ENCODE results near the gene TAGLN.

The TAGLN gene

GRCh38 chr11:117199053-117199915, at the start of gene TAGLN:
TAGLN (plus strand) TSS chr11:117199370; CDS start chr11:117203014, 3,644 bp downstream.
- no peak for DNase-seq (ENCODE audit: low spot score)

- no peak for DNase-seq (ENCODE audit: low spot score)
Measured at GRCh38 chr11:117152066-117152465, 47.1 kb upstream of the TAGLN start.

- no peak for DNase-seq (ENCODE audit: low spot score)
Measured at GRCh38 chr11:117154468-117154867, 44.7 kb upstream of the TAGLN start.

GRCh38 chr11:117157507-117157906, 41.7 kb upstream of the TAGLN start:
- DNase-seq (ENCODE audit: low spot score) = no peak

GRCh38 chr11:117159892-117160291, 39.3 kb upstream of the TAGLN start:
- no peak for DNase-seq (ENCODE audit: low spot score)

DNA sequence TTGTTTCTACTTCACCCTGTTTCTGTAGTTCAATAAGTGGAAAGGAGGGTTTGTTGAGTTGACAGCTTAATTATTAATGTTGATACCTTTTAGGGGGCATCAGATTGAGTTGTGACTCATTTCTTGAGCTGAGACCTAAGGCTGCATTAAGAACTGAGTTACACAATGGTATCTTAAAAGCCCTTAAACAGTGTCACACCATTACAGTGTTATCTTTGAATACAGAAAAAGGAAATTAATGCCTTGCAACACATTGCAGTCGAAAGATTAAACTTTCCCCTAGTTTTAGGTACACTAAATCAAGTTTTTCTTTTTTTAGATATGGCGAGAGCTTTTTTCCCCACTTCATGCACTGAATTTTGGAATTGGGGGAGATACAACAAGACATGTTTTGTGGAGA, 38.3 kb upstream of the TAGLN start:
- DNase-seq (ENCODE audit: low spot score) = no peak

- DNase-seq (ENCODE audit: low spot score) = no peak
Measured at GRCh38 chr11:117166491-117166890, 32.7 kb upstream of the TAGLN start.

DNA sequence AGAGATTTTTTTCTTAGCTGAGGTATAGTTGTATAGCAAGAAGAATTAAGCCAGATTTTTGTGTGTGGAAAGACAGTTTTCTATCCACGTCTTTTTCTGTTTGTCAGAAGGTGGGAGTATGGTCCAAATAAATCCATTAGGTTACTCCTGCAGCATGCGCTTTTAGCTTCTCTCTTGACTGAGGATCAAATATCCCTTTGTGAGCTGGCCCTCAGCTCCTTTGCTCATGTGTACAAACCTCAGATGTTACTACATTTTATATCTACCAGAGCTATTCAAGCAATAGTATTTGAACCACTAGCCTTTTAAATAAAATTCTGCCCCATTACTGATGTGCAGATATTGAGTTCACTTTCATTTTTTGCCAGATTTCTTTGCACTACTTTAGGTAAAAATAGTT, 29.4 kb upstream of the TAGLN start:
- DNase-seq (ENCODE audit: low spot score) = no peak

DNA sequence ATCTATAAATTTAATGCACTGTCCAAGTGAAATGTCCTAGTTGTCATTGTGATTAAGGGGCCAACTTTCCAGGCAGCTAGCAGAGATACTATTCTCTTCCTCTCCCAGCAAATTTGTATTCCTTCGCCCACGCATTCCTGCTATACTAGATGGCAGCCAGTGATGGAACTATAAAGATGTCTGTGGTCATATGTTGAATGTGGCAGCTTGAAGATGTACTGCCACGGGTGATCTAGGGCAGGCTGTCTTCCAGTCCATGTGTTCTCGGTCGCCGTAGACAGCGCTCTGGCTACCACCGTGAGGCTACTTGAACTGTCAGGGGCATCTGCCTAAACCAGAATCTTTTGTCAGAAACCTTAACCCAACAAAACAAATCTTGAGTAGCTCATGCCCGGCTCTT, 29.0 kb upstream of the TAGLN start:
- no peak for DNase-seq (ENCODE audit: low spot score)

- no peak for DNase-seq (ENCODE audit: low spot score)
Measured at GRCh38 chr11:117171007-117171403, 28.2 kb upstream of the TAGLN start.

- DNase-seq (ENCODE audit: low spot score) = no peak
Measured at GRCh38 chr11:117171404-117172061, 27.6 kb upstream of the TAGLN start.

DNA sequence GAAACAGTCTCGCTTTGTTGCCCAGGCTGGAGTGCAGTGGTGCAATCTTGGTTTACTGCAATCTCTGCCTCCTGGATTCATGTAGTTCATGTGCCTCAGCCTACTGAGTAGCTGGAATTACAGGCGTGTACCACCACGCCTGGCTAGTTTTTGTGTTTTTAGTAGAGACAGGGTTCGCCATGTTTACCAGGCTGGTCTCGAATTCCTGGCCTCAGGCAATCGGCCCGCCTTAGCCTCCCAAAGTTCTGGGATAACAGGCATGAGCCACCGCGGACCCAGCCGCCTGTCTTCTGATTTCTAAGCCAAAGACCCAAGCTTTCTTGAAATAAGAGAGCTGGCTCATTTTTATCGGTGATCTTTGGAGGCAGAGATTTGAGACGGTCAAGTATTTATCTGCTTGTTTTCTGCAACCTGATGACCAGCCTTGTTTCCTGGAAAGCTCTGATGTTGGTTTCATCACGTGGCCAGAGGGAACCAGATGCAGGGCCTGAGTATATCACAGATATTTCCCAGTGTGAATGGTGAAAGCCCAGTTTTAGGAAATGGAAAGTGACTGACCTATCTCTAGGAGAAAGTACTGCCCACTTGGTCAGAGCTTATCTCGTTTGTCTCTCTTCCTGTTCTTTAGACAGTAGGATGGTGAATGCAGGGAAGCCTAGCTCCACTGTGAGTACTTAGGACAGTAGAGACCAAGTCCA, 26.3 kb upstream of the TAGLN start:
- DNase-seq (ENCODE audit: low spot score) = no peak

DNA sequence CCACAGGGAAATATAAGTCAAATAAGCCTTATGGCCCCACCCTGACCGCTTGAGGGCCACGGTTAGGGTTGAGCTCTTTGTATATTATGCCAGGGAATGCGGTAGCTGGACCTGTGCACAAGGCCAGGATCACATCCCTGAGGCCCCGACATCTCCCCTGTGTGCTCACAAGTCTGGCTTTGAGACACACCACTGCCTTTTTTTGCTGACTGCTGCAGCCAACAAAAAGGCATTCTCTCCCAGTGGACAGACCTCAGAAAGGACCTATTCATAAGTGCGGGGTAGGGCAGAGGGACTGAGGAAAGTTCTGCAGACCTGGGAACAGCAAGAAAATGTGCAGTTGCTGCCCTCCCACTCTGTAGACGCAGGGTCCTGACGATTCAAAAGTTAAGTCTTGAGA, 24.1 kb upstream of the TAGLN start:
- no peak for DNase-seq (ENCODE audit: low spot score)

GRCh38 chr11:117175781-117176180, 23.4 kb upstream of the TAGLN start:
- no peak for DNase-seq (ENCODE audit: low spot score)

- no peak for DNase-seq (ENCODE audit: low spot score)
Measured at GRCh38 chr11:117176186-117176585, 23.0 kb upstream of the TAGLN start.

DNA sequence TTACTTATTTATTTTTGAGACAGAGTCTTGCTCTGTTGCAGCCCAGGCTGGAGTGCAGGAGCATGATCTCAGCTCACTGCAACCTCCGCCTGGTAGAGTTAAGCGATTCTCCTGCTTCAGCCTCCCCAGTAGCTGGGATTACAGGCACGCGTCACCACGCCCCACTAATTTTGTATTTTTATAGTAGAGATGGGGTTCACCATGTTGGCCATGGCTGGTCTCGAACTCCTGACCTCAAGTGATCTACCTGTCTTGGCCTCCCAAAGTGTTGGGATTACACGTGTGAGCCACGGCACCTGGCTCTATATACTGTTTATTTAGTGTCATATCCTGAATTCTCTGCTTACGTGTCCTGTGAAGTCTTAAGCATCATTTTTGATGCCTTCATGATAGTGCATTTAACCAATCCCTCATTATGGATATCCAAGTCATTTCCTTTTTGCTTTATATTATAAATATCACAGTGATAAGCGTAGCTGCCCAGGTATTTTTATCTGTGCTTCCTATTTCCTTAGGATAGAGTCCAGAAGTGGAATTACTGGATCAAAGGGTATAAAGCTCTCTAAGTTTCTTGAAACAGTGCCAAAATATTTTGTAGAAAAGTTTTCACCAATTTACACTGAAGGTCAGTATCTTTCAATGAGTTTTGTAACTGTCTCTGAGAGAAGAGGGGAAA, 21.5 kb upstream of the TAGLN start:
- DNase-seq (ENCODE audit: low spot score) = no peak

DNA sequence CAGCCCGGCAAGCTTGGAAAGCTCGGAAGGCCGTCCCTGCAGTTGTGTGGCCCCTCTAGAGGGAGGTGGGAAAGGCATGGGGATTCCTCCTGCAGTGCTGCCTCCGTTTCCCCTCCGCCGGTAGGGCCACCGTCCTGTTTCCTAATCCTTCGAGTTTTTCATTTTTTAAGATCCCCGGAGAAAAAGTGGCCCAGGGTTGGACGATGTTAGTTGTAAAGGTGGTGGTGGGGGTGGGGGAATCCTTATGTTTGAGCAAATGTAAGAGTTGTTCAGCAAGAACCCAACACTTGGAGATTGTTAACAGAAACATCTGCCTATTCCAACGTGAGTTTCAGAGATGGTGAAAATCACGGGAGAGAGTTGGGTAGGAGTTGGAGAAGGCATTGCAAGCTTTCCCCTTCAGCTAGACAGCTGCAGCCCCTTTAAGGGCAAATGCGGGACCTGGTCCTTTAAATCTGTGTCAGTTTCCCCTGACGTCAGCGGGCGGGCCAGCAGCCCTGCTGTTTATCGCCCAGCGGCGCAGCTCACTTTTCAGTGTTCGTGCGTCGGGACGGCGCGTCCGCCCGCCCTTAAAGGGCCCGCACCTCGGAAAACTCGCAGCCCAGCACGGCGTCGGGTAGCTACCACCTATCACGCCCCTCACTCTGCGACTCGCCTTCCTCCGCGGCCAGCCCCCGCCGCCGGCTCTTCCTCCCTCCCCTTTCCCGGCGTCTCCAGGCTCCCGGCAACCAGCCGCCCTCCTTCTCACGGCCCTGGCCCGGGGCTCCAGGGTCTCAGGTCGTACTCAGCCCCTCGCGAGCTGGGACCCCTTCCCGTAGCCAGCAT, 20.7 kb upstream of the TAGLN start, which contains the start of gene SIDT2:
SIDT2 (plus strand) TSS at position 534 of the 825 bp plus-strand sequence. CDS start 521 bp downstream, outside the sequence.
- DNase-seq (ENCODE audit: low spot score) = peak; percentile 88

DNA sequence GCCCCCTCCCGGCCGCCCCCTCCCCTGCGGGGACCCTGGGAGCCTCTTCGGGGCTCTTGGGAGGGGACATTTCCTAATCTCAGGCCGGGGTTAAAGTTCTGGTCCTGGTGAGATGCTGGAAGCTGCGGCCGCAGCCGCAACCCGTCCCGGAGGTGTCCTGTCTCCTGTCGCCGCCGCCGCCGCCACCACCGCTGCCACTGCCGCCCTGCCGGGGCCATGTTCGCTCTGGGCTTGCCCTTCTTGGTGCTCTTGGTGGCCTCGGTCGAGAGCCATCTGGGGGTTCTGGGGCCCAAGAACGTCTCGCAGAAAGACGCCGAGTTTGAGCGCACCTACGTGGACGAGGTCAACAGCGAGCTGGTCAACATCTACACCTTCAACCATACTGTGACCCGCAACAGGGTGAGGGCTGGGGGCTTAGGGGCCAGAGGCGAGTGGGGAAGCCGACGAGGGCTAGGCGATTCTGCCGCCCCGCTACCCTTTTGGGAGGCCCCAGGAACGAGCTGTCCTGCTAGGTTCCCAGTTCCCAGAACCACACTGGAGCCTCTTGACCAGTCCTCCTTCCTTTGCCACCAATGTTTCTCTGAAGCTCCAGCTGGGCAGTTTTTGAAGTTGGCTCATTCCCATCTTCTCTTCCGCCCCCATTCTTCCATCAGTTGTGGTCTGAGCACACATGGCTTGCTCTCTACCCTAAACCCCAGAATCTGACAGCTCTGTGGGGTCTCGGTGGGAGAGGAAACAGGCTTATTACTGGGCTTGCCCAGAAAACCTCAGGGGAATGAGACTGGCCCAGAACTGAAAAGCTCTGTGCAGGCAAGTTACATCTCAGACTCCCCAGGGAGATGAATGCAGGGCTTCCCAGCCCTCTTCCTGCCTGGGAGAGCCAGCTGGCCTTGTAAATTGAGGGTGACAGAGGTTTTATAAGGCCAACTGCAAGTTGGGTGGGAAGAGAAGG, 19.8 kb upstream of the TAGLN start:
- peak; percentile 38 for DNase-seq (ENCODE audit: low spot score)

GRCh38 chr11:117180020-117180419, 19.1 kb upstream of the TAGLN start:
- DNase-seq (ENCODE audit: low spot score) = no peak
